ENCODE data around the gene OR2A5.

- TF ChIP-seq, protein P1, sequence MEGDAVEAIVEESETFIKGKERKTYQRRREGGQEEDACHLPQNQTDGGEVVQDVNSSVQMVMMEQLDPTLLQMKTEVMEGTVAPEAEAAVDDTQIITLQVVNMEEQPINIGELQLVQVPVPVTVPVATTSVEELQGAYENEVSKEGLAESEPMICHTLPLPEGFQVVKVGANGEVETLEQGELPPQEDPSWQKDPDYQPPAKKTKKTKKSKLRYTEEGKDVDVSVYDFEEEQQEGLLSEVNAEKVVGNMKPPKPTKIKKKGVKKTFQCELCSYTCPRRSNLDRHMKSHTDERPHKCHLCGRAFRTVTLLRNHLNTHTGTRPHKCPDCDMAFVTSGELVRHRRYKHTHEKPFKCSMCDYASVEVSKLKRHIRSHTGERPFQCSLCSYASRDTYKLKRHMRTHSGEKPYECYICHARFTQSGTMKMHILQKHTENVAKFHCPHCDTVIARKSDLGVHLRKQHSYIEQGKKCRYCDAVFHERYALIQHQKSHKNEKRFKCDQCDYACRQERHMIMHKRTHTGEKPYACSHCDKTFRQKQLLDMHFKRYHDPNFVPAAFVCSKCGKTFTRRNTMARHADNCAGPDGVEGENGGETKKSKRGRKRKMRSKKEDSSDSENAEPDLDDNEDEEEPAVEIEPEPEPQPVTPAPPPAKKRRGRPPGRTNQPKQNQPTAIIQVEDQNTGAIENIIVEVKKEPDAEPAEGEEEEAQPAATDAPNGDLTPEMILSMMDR (IDR thresholded peaks at IDR 0.05; ENCODE audit: low read length) = no peak
- TF ChIP-seq EZH2 (IDR thresholded peaks at IDR 0.05; ENCODE audit: borderline replicate concordance, low read length) = no peak
Observed at GRCh38 chr7:144038887-144039286, 9.9 kb upstream of the OR2A5 start.

Measured in OCI-LY1 (cell line).